GM21528 (cell line): ENCODE data around the gene BAMBI.
A peak's percentile ranks its signal among the peaks of the same experiment; 100 is the strongest.
"Not testable (repeated sequence)": the region's sequence is repeated elsewhere in the genome, so short reads cannot be mapped to it uniquely, and the experiment has no call there.

Experiments
- ATAC-seq: cut with Tn5 transposase; IDR thresholded peaks from one replicate; pipeline ENCODE4 v1.9.1; 2021; ENCODE audit warnings: mild to moderate bottlenecking, moderate library complexity; ENCODE audit not compliant: unreplicated experiment, low FRiP score

BAMBI gene

GRCh38 chr10:28676968-28677887, at the start of gene BAMBI:
BAMBI (plus strand) TSS chr10:28677521; CDS start chr10:28677898, 377 bp downstream.
- ATAC-seq, result peak; percentile 98

GRCh38 chr10:28628184-28628893, 49.0 kb upstream of the BAMBI start:
- ATAC-seq, result peak; percentile 71

DNA sequence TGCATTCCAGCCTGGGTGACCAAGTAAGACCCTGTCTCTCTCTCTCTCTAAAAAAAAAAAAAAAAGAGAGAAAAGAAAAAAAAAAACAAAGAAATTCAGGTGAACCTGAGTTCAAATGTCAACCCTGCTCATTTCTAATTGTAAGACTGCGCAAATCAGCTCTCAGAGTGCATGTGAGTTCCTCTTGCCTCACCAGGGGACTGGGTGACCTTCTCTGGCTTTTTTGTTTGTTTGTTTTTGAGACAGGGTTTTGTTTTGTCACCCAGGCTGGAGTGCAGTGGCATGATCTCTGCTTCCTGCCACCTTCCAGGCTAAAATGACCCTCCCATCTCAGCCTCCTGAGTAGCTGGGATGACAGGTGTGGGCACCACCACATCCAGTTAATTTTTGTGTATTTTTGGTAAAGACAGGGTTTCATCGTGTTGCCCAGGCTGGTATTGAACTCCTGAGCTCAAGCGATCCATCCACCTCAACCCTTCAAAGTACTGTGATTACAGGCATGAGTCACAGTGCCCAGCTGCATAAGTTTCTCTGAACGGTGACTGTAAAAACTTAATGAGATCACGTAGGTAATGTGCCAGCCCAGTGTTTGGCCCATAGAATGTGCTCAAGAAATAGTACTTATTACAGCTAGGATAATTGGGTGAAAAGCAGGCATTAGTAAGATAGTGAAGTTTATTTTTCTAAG, 45.3 kb upstream of the BAMBI start:
- no peak for ATAC-seq

GRCh38 chr10:28632584-28632945, 44.8 kb upstream of the BAMBI start:
- ATAC-seq, result no peak

GRCh38 chr10:28633750-28634149, 43.6 kb upstream of the BAMBI start:
- ATAC-seq, result no peak

DNA sequence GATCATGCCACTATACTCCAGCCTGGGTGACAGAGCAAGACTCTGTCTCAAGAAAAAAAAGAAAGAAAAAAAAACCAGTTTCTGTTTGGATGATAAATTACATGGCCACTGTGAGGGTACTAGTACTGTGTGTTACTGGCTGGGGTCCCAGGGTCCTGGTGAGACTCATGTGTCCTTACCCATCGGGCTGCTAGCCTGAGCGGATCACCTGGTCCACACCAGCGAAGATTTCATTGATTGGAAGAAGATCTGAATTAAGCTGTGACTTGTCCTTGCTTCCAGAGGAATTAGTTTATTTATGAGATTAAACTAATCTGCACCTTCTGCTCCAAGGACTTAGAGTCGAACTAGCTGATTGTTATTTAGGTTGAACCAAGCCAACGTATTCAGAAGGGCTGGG, 40.0 kb upstream of the BAMBI start:
- no peak for ATAC-seq

- no peak for ATAC-seq
These were observed 38.9 kb upstream of the BAMBI start for GRCh38 chr10:28638392-28638791.

DNA sequence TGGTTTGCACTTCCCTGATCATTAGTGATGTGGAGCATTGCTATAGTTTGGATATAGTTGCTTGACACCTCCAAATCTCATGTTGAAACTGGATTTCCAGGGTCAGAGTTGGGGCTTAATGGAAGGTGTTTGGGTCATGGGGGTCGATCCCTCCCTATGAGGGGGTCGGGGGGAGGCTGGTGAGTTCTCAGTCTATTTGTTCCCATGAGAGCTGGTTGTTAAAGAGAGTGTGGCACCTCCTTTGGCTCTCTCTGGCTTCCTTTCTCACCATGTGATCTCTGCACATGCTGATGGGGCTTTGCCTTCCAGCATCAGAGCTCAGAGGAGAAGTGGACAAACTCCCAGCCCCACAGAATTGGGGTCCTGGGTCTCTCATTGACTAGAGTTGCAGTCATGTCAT, 36.8 kb upstream of the BAMBI start:
- ATAC-seq, result no peak

GRCh38 chr10:28644647-28645046, 32.7 kb upstream of the BAMBI start:
- ATAC-seq, result no peak

DNA sequence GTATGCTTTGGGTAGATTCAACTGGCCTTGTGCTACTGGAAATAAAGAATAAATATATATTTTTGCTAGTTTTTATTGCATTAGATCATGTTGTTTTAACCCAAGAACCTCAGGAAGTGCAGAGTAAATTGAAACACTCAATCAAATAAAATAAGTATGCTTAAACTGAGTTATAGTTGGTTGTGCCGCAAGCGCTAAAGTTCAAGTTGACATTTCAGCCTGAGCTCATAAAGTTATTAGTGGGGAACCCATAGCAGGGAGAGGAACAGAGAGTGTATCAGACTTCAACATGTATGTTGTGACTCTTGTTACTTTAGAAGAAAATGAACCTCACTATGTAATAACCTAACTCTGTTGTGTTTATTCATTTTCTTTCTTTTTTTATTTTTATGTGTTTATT, 25.2 kb upstream of the BAMBI start:
- no peak for ATAC-seq

- ATAC-seq, result no peak
These were observed 24.6 kb upstream of the BAMBI start for GRCh38 chr10:28652703-28653102.

GRCh38 chr10:28658824-28659223, 18.5 kb upstream of the BAMBI start:
- ATAC-seq, result not testable (repeated sequence)

DNA sequence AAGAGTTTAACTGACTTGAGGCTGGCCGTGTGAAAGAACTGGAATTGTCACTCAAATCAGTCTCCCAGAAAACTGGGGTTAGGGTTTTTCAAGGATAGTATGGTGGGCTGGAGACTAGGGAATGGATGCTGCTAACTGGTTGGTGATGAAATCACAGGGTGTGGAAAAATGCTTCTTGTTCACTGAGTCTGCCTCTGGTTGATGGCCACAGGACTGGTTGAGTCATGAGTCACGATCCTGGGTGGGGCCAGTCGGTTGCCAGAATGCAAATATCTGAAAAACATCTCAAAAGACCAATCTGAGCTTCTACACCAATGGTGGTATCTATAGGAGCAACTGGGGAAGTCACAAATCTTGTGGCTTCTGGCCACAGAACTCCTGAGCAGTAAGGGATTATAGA, 16.3 kb upstream of the BAMBI start:
- no peak for ATAC-seq

DNA sequence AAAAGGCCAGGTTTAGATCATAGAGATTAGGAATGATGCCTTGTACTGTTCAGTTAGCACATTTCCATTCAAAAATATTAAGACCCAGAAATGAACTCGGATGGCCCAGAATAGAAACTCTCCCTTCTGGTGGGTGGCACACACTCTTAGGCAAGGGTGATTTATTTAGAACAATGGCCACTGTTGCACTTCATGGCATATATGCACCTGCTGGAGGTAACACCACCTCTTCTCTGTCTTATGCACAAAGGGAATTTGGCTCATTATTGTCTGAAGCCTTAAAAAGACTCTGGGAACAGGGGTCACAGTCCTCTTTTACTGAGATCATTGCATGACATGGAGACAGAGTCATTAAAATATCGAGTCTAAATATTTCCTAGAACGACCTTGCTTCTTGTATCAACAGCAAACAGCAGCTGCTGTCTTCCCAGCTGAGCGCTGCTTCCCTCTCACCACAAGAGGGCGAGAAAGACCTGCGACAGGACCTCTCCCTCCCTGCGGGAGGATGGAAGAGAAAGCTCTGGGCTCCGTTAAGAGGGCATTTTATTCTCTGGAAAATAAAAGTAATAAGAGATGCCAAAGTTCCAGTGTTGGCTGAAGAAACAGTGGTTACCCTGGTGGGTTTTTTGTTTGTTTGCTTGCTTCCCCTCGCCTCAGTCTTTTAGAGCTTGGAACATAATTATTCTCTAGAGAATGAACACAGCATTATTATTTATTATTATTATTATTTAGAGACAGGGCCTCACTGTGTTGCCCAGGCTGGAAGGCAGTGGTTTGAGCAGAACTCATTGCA, 13.5 kb upstream of the BAMBI start:
- ATAC-seq, result peak; percentile 82

DNA sequence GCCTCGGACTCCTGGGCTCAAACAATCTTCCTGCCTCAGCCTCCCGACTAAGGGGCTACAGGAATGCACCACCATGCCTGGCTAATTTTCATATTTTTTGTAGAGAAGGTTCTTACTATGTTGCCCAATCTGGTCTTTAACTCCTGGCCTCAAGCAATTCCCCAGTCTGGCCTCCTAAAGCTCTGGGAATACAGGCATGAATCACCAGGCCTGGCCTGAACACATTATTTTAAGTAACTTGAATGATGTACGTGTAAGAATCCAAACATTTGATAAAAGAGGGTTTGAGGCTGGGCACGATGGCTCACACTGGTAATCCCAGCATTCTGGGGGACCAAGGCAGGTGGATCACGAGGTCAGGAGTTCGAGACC, 13.0 kb upstream of the BAMBI start:
- no peak for ATAC-seq

DNA sequence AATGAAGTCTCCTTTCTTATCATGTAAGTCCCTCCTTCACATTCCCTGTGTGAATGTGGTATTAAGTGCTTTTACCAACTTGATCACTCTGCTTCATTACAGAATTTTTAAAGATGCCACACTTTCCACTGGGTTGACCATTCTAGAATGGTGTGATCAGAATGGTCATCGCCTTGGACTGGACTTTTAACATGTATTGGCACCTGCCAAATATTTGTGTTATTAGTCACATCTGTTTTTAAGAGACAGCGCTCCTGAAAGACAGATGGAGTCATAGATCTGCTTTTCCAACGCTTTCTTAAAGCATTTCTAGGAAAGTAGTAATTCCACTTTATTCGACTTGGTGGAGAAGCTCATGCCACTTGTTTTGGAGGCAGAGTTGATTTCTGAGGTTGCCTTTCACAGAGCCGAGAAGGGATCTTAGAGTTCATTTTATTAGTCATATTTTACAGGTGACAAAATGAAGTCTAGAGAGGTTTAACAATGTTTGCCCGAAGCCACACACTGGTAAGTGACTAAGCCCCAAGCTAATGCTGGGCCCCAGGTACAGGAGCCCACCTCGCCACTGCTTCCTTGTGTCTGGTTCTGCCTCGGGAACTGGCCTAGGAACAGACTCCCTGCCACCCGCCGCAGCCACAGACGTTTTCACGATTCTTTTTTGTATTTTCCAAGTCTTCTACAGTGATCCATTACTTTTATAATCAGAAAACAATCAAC, 10.4 kb upstream of the BAMBI start:
- no peak for ATAC-seq

DNA sequence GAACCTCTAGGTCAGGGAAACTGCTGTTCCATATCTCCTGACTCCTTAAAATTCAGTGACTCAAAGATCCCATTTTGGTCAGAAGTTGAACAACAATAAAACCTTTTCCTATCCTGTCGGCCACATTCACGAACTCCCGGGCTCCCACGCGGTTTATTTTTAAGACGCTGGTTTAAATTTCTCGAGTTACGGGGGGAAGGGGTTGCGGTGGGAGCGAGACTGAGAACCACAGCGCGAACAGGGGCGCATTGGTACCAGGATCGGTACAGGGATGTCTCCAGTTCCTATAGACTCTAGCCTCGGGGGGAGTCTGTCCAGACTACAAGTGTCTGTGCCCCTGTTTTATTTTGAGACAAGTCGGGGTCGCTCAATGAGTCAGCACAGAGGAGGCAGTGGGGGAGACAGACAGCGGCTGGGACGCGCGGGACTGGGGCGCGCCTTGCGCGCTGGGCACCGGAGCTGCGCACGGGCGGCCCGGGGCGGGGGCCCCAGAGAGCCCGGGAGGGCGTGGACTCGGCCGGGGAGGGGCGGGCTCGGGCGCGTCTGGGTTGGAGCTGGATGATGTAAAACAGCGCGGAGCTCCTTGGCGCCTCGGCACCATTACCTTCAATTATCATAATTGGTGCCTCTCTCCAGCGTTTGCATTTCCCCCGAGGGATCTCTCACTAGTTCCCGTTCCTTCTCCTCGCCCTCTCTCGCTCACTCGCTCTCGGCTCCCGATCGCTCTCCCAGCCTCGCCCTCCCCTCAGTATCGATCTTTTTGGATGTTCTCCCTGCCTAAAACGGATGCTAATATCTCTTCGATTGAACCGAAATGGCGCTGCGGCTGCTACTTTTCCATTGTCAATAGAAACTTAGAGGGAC, 8.7 kb upstream of the BAMBI start:
- no peak for ATAC-seq

DNA sequence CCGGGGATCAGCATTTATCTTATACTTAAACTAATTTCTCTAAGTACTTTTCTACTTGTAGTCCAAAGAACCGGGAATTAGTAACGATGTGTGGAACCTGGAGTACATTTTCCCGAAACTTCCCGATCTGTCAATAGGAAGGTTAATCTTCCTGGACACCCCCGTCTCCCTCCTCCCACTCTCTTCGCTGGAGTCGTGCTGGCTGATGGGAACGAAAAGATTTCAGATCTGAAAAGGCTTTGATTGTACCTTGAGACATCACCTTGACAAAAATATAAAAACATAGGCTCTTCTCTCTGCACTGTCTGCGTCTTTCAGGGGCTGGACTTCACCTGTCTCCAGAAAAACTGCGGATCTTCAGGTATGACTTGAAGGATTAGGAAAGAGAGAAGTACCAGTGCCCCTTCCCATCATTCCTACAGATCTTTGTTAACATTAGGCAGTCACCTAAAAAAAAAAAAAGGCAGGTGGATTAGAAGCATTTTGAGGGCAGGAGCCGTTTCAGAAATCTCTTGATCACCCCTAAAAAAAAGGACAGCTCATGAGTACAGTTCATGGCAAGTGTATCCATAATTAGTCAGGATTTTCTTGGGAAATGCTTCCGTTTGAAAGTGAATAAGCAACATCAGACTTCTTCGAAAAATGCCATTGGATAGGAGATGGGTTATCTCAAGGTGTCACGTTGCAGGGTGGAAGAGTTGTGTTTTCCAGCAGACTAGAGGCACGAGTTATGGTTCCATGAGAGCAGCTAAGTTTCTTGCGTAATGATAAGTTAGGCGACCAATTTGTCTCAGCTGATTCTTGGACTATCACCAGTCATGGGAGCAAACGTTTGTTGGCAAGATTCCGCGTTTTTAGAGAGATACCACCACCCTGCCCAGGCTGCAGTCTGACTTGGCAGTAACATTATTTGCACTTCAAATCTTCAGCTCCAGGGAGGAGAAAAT, 7.8 kb upstream of the BAMBI start:
- no peak for ATAC-seq
